H9 (cell line): ENCODE results near the gene PLA2G1B. TPM values are rescaled to one million over a fixed set of nuclear protein-coding genes. Genes with fewer than 3 reads are reported as not detected.

Experiments
- DNase-seq: peaks from one replicate; pipeline ENCODE4 v3.0.0-alpha.2; 2017
- H2AFZ ChIP-seq: one replicate; pipeline ENCODE4 v1.6.1; 2013; ENCODE audit warnings: mild to moderate bottlenecking, low read length, control low read depth, moderate library complexity
- H2AK5ac ChIP-seq: 2 replicates; pipeline ENCODE4 v1.6.1; 2013; ENCODE audit warnings: low read length, control low read depth, mixed read lengths; ENCODE audit not compliant: insufficient read length
- H2BK120ac ChIP-seq: one replicate; pipeline ENCODE4 v1.6.1; 2013; ENCODE audit warnings: low read depth, mild to moderate bottlenecking, low read length, control low read depth, inconsistent platforms; ENCODE audit not compliant: poor library complexity, severe bottlenecking
- H2BK12ac ChIP-seq: 2 replicates; pipeline ENCODE4 v1.6.1; 2013; ENCODE audit warnings: low read length, control low read depth, mixed read lengths, low read depth; ENCODE audit not compliant: insufficient read length
- H2BK15ac ChIP-seq: 2 replicates; pipeline ENCODE4 v1.6.1; 2013; ENCODE audit warnings: low read depth, low read length, control low read depth
- H2BK20ac ChIP-seq: one replicate; pipeline ENCODE4 v1.6.1; 2013; ENCODE audit warnings: low read depth, mild to moderate bottlenecking, low read length, control low read depth, inconsistent platforms; ENCODE audit not compliant: poor library complexity, severe bottlenecking
- H2BK5ac ChIP-seq: 2 replicates; pipeline ENCODE4 v1.6.1; 2013; ENCODE audit warnings: low read length, control low read depth, mixed read lengths; ENCODE audit not compliant: insufficient read length
- H3K14ac ChIP-seq: 2 replicates; pipeline ENCODE4 v1.6.1; 2013; ENCODE audit warnings: low read length, control low read depth; ENCODE audit not compliant: insufficient read depth
- H3K18ac ChIP-seq: 2 replicates; pipeline ENCODE4 v1.6.1; 2013; ENCODE audit warnings: low read depth, mild to moderate bottlenecking, mixed read lengths, low read length, control low read depth; ENCODE audit not compliant: insufficient read length
- H3K23ac ChIP-seq: 2 replicates; pipeline ENCODE4 v1.6.1; 2013; ENCODE audit warnings: low read length, control low read depth, mixed read lengths, low read depth; ENCODE audit not compliant: insufficient read length
- H3K23me2 ChIP-seq: 2 replicates; pipeline ENCODE4 v1.6.1; 2013; ENCODE audit warnings: low read depth, mild to moderate bottlenecking, mixed read lengths, low read length, control low read depth; ENCODE audit not compliant: insufficient read length, poor library complexity, severe bottlenecking
- H3K27ac ChIP-seq: 2 replicates; pipeline ENCODE4 v1.5.1; 2013; ENCODE audit warnings: low read length, control low read depth, mixed read lengths, low read depth; ENCODE audit not compliant: insufficient read length
- H3K27me3 ChIP-seq: 2 replicates; pipeline ENCODE4 v1.6.1; 2013; ENCODE audit warnings: low read length, control low read depth, inconsistent platforms; ENCODE audit not compliant: insufficient read depth
- H3K4ac ChIP-seq: 2 replicates; pipeline ENCODE4 v1.6.1; 2013; ENCODE audit warnings: low read depth, mild to moderate bottlenecking, control low read depth, inconsistent platforms, low read length, moderate library complexity
- H3K4me1 ChIP-seq: 2 replicates; pipeline ENCODE4 v1.6.1; 2013; ENCODE audit warnings: low read length, control low read depth, inconsistent platforms; ENCODE audit not compliant: insufficient read depth
- H3K4me2 ChIP-seq: 2 replicates; pipeline ENCODE4 v1.6.1; 2013; ENCODE audit warnings: low read length, control low read depth, mixed read lengths; ENCODE audit not compliant: insufficient read length, insufficient read depth
- H3K56ac ChIP-seq: 2 replicates; pipeline ENCODE4 v1.6.1; 2013; ENCODE audit warnings: low read depth, mild to moderate bottlenecking, mixed read lengths, low read length, control low read depth; ENCODE audit not compliant: insufficient read length
- H3K79me1 ChIP-seq: 2 replicates; pipeline ENCODE4 v1.6.1; 2013; ENCODE audit warnings: low read depth, mild to moderate bottlenecking, moderate library complexity, low read length, control low read depth, inconsistent platforms; ENCODE audit not compliant: insufficient read depth, poor library complexity, severe bottlenecking
- H3K79me2 ChIP-seq: 2 replicates; pipeline ENCODE4 v1.6.1; 2013; ENCODE audit warnings: low read length, control low read depth, inconsistent platforms; ENCODE audit not compliant: insufficient read depth
- H3K9ac ChIP-seq: 2 replicates; pipeline ENCODE4 v1.6.1; 2013; ENCODE audit warnings: low read length, control low read depth, mixed read lengths; ENCODE audit not compliant: insufficient read length; ENCODE audit errors: extremely low read depth
- H3K9me3 ChIP-seq: one replicate; pipeline ENCODE4 v1.6.1; 2013; ENCODE audit warnings: low read depth, low read length, inconsistent platforms; ENCODE audit not compliant: control insufficient read depth
- H3T11ph ChIP-seq: one replicate; pipeline ENCODE4 v1.6.1; 2013; ENCODE audit warnings: mild to moderate bottlenecking, low read length, control low read depth, inconsistent platforms
- H4K20me1 ChIP-seq: one replicate; pipeline ENCODE4 v1.6.1; 2013; ENCODE audit not compliant: control insufficient read depth, insufficient read length, insufficient read depth
- H4K5ac ChIP-seq: 2 replicates; pipeline ENCODE4 v1.6.1; 2013; ENCODE audit warnings: low read depth, mild to moderate bottlenecking, mixed read lengths, low read length, control low read depth; ENCODE audit not compliant: insufficient read length
- H4K8ac ChIP-seq: replicated peaks from 2 replicates; pipeline ENCODE4 v1.6.1; 2013; ENCODE audit warnings: low read length, control low read depth, mixed read lengths, low read depth; ENCODE audit not compliant: insufficient read length
- H4K91ac ChIP-seq: 2 replicates; pipeline ENCODE4 v1.6.1; 2013; ENCODE audit warnings: low read depth, mild to moderate bottlenecking, moderate library complexity, mixed read lengths, low read length, control low read depth; ENCODE audit not compliant: insufficient read length
- H3K27ac Mint-ChIP-seq, 3 experiments: 2 replicates in 2 of 3; 3 replicates in 1 of 3; pipeline ENCODE4 v1.8.0; 2020 to 2021; ENCODE audit warnings: mixed read lengths in 3 of 3, mild to moderate bottlenecking in 1 of 3, moderate library complexity in 1 of 3
- H3K27me3 Mint-ChIP-seq: 2 replicates; pipeline ENCODE4 v1.8.0; 2021; ENCODE audit warnings: low read depth, mild to moderate bottlenecking, moderate library complexity, mixed read lengths
- H3K36me3 Mint-ChIP-seq, 3 experiments: 2 replicates in 2 of 3; 3 replicates in 1 of 3; pipeline ENCODE4 v1.8.0; 2020 to 2021; ENCODE audit warnings: low read depth in 3 of 3, mixed read lengths in 3 of 3; ENCODE audit not compliant: insufficient read depth in 1 of 3
- H3K4me1 Mint-ChIP-seq, 2 experiments: 2 replicates each; pipeline ENCODE4 v1.8.0; 2020; ENCODE audit warnings: mixed read lengths in 2 of 2
- H3K4me3 Mint-ChIP-seq, 2 experiments: 2 replicates in 1 of 2; 3 replicates in 1 of 2; pipeline ENCODE4 v1.8.0; 2020 to 2021; ENCODE audit warnings: mild to moderate bottlenecking in 2 of 2, mixed read lengths in 2 of 2, moderate library complexity in 1 of 2
- H3K9me3 Mint-ChIP-seq, 2 experiments: 2 replicates in 1 of 2; 3 replicates in 1 of 2; pipeline ENCODE4 v1.8.0; 2020; ENCODE audit warnings: mild to moderate bottlenecking in 2 of 2, mixed read lengths in 2 of 2, moderate library complexity in 1 of 2
- CTCF ChIP-seq: fragments of 200-600 bp; sonication (generic); conservative IDR thresholded peaks from 3 replicates; pipeline ENCODE4 v1.8.0; 2021; ENCODE audit warnings: antibody characterized with exemption, mild to moderate bottlenecking
- WGBS: extraction: QIAGEN DNeasy Blood & Tissue Kit; methylation state at CpG from one replicate; pipeline ENCODE4 v1.1.7; 2013; ENCODE audit warnings: missing lambda C conversion rate, low lambda C conversion rate, mixed read lengths; ENCODE audit not compliant: insufficient read length; ENCODE audit errors: extremely low coverage; 5-methylcytosine and 5-hydroxymethylcytosine counted together
- total RNA-seq: library from RNA; stranded (reverse); gene quantifications from 2 replicates; pipeline ENCODE4 v1.2.1, GENCODE V29; 2021

Gene PLA2G1B
- total RNA-seq, 1 experiment from 2014 or later, result not detected

- no peak overlapping the region for H4K8ac ChIP-seq
- no peaks in the 10 kb centered on the region for H3K4me1 ChIP-seq
- H2BK15ac ChIP-seq, result no peak overlapping the region
- H3K4me1 Mint-ChIP-seq, result no peaks in the 10 kb centered on the region
- H2BK12ac ChIP-seq, result no peak overlapping the region
- H3K27me3 Mint-ChIP-seq, result peaks cover 10% of the 10 kb centered on the region
- no peak overlapping the region for H2BK20ac ChIP-seq
- H3K9me3 Mint-ChIP-seq, result peaks cover 13% of the 10 kb centered on the region in 2 experiments
- no peak overlapping the region for H3K4me3 Mint-ChIP-seq
- no peak overlapping the region for H3K4me2 ChIP-seq
- no peak overlapping the region for H3K27ac ChIP-seq
- H3K79me1 ChIP-seq, result no peaks in the 10 kb centered on the region
- H4K91ac ChIP-seq, result no peak overlapping the region
- H3K79me2 ChIP-seq, result no peaks in the 10 kb centered on the region
- H3K27ac Mint-ChIP-seq, result no peak overlapping the region
- H3K56ac ChIP-seq, result no peak overlapping the region
- no CpG with 5 or more reads among the region's 5 CpGs for WGBS
- no peak for DNase-seq
- H3K23ac ChIP-seq, result no peak overlapping the region
- H3T11ph ChIP-seq, result no peak overlapping the region
- no peaks in the 10 kb centered on the region for H3K23me2 ChIP-seq
- no peak for TF ChIP-seq CTCF
- no peak overlapping the region for H3K9ac ChIP-seq
- H3K9me3 ChIP-seq, result peaks cover 4% of the 10 kb centered on the region
- peaks cover 0 to 11% (median 5%) of the 10 kb centered on the region in 3 experiments; a peak in 5 of 7 replicates for H3K36me3 Mint-ChIP-seq
- no peak overlapping the region for H3K4ac ChIP-seq
- H3K18ac ChIP-seq, result no peak overlapping the region
- no peak overlapping the region for H2AK5ac ChIP-seq
- H3K14ac ChIP-seq, result no peak overlapping the region
- no peaks in the 10 kb centered on the region for H4K20me1 ChIP-seq
- no peak overlapping the region for H2AFZ ChIP-seq
- no peak overlapping the region for H2BK120ac ChIP-seq
- H2BK5ac ChIP-seq, result no peak overlapping the region
- no peak overlapping the region for H4K5ac ChIP-seq
- H3K27me3 ChIP-seq, result no peaks in the 10 kb centered on the region
Measured at GRCh38 chr12:120332041-120332440, 4.5 kb upstream of the PLA2G1B start.
